HFF-Myc (cell line): ENCODE results near the gene ASB6.

Experiments used
- DNase-seq: peaks from one replicate; pipeline ENCODE4 v3.0.0-alpha.2; 2011; ENCODE audit warnings: low read depth; ENCODE audit errors: extremely low read depth
- H3K4me3 ChIP-seq: replicated peaks from 2 replicates; pipeline ENCODE4 v1.5.1; 2011; ENCODE audit warnings: low read depth, mild to moderate bottlenecking, control low read depth, low read length
- TF ChIP-seq, protein P1 (sequence below): IDR thresholded peaks from 2 replicates; pipeline ENCODE4 v1.5.1; 2012; ENCODE audit warnings: mild to moderate bottlenecking, low read depth, low read length, control low read depth; ENCODE audit errors: missing control alignments

ASB6 gene

DNA sequence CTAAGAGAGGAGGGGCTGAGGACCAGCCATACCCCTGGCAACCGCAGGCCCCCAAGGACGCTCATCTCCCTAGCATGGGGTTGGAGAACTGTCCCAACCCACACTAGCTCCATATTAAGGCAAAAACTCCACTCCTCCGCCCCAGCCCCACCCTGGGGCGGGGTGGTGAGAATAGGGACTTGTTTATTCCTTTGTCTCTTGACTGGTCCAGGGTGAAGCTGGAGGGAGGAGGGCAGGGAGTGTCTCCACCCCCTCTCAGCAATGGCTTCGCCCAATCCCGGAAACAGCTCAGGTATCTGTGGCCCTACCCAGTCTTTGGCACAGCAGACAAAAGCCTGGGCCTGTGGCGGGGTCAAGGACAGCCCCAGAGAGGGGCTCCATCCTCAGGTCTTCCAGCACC is 40.4 kb upstream of the ASB6 start:
- TF ChIP-seq, protein P1, sequence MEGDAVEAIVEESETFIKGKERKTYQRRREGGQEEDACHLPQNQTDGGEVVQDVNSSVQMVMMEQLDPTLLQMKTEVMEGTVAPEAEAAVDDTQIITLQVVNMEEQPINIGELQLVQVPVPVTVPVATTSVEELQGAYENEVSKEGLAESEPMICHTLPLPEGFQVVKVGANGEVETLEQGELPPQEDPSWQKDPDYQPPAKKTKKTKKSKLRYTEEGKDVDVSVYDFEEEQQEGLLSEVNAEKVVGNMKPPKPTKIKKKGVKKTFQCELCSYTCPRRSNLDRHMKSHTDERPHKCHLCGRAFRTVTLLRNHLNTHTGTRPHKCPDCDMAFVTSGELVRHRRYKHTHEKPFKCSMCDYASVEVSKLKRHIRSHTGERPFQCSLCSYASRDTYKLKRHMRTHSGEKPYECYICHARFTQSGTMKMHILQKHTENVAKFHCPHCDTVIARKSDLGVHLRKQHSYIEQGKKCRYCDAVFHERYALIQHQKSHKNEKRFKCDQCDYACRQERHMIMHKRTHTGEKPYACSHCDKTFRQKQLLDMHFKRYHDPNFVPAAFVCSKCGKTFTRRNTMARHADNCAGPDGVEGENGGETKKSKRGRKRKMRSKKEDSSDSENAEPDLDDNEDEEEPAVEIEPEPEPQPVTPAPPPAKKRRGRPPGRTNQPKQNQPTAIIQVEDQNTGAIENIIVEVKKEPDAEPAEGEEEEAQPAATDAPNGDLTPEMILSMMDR = no peak
- DNase-seq = no peak
- H3K4me3 ChIP-seq = no peak overlapping the region

DNA sequence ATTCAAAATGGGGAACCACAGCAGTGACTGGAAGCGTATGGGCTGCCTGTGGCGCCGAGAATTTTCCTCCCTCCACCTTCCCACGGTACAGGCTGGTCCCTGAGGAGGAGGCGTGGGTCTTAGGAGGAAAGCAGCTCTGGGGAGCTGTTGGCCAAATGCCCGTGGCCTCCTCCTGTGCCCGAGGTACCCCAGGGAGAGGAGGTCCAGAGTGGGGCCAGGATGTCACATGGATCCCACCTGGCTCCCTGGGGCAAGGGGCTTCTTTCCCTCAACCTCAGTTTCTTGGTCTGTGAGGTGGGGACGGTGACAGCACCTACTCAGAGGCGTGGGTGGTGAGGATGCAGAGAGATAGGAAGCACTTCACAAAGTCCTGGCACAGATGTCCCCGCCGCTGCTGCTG is 40.0 kb upstream of the ASB6 start:
- TF ChIP-seq, protein P1 = no peak
- no peak for DNase-seq
- no peak overlapping the region for H3K4me3 ChIP-seq

DNA sequence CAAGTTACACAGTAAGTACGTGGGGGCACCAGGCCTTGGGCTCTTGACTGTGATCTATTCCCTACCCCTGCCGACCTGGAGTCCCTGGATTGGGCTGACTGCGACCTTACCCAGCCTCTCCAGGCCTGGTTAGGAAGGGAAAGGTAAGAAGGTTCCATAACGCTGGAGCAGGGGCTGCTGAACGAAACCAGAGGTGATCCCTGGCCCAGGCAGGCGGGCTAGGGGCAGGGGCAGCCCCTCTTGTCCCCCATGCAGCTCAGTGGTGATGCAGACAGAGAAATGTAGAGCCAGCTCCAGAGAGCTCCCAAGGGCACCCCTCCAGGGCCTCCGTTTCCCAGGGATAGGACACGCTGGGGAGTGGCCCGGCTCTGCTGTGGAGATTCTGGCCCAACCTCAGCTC is 37.6 kb upstream of the ASB6 start:
- no peak overlapping the region for H3K4me3 ChIP-seq
- TF ChIP-seq, protein P1 = no peak
- no peak for DNase-seq

DNA sequence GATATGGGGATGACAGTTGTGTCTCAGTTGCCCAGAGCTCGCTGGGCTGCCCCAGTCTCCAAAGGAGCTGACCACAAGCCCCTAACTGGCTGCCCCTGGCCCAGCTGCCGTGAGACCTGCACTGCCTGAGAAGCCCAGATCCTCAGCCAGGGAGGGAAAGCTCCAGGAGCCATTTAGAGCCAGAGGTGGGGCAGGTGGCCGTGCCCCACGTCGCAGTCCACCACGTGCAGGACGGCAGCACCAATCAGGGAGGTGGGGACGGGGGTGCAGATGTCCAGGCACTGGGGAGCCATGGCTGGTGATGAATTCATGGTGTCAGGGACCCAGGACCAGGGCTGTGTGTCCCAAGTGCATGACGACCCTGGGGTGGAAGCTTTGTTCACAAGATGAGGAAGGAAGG is 36.9 kb upstream of the ASB6 start:
- no peak for DNase-seq
- no peak overlapping the region for H3K4me3 ChIP-seq
- TF ChIP-seq, protein P1 = no peak

GRCh38 chr9:129677456-129677855 is 35.5 kb upstream of the ASB6 start:
- TF ChIP-seq, protein P1 = no peak
- no peak for DNase-seq
- H3K4me3 ChIP-seq = no peak overlapping the region

- TF ChIP-seq, protein P1 = no peak
- no peak overlapping the region for H3K4me3 ChIP-seq
- no peak for DNase-seq
These were observed 35.0 kb upstream of the ASB6 start for GRCh38 chr9:129676975-129677374.

DNA sequence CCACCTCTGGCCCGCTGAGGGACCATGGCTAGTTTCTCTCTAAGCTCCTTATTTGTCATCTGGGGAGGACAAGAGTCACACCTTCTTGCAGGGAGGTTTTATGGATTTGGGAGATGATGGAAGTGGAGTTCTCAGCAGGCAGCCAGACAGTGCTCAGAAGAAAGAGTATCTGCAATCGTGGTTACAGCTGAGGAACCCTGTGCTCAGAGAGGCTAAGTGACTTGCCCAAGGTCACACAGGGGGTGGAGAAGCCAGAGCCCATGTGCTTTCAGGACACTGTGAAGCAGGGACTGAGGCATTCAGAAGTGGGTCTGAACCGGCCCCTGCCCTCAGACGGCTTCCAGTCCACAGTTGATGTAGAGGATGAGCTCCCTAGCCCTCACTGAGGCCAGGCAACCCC is 34.3 kb upstream of the ASB6 start:
- no peak for DNase-seq
- no peak overlapping the region for H3K4me3 ChIP-seq
- TF ChIP-seq, protein P1 = no peak
